ENCODE results near the gene BMERB1. TPM values are rescaled to one million over a fixed set of nuclear protein-coding genes. Genes with fewer than 3 reads are reported as not detected.

BMERB1 gene
- total and polyA plus RNA-seq, 9 of the 15 experiments (the other 6 are each of a cell fraction or from before 2014, with no cell fraction given) = 0.29 to 2.9 (median 0.94) TPM

DNA sequence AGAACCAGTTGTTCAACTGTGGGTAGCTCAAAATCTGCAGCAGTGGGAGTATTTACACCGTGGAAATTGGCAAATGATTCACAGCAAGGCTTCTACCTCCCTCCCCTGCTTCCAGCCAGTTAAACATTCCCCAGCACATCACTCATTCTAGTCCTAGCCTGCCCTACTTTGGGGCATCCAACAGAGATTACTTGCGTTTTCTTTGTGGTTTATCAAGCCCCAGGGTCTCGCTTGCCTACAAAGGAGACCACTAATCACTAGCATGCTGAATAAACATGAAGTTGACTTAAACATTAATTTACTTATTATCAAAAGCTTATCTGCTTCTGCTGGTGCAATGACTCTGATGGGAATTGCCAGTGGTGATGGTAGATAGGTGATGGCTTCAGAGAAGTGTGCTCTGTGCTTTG, 114.1 kb downstream of the BMERB1 start:
- Histone ChIP-seq H3K4me3 (no peak overlapping the region), H3K27ac (ENCODE audit: extremely low read depth, low read depth, low read length) (no peak overlapping the region), H3K9ac (ENCODE audit: insufficient read depth in 1 of 2, low read depth in 2 of 2, low read length in 2 of 2) (no peak overlapping the region), H4K20me1 (replicated peaks; ENCODE audit: control insufficient read depth, insufficient read depth, low read length) (no peaks in the 10 kb centered on the region), H3K4me2 (ENCODE audit: insufficient read depth, low read length) (no peak overlapping the region), H3K4me1 (replicated peaks in 1 of 2; ENCODE audit: control insufficient read depth in 2 of 2, insufficient read depth in 2 of 2, low read length in 2 of 2) (peaks cover 10 to 16% of the 10 kb centered on the region in 2 experiments), H2AFZ (ENCODE audit: low read depth, low read length) (0 out of 2 replicates have a peak overlapping the region, but pooled peaks have one; percentile 2), H3K27me3 (ENCODE audit: control insufficient read depth in 2 of 2, insufficient read depth in 2 of 2, low read length in 2 of 2) (no peaks in the 10 kb centered on the region), H3K9me3 (replicated peaks; ENCODE audit: control insufficient read depth, insufficient read depth, low read depth, low read length) (0 out of 2 replicates have a peak, but pooled peaks cover under 1% of the 10 kb centered on the region), H3K79me2 (ENCODE audit: control insufficient read depth, insufficient read depth, low read length) (no peaks in the 10 kb centered on the region), H3K9me1 (ENCODE audit: control insufficient read depth, insufficient read depth, low read length) (no peaks in the 10 kb centered on the region), H3K36me3 (ENCODE audit: control insufficient read depth, insufficient read depth, low read length) (no peaks in the 10 kb centered on the region)
- no peak for DNase-seq (ENCODE audit: extremely low read depth in 1 of 4, low spot score in 3 of 4)
- in situ Hi-C loops (cut with MboI) (no loop called here), intact Hi-C loops (cut with micrococcal nuclease) (no loop called here)
- FAIRE-seq = no peak
- WGBS (ENCODE audit: insufficient coverage, low coverage, missing lambda C conversion rate) = 26% methylated on average over 3 of the region's 3 CpGs
- POLR2A ChIA-PET = interaction anchor here (0.6 kb wide), 1 partner anchor 41 kb away, joined by 3 read pairs; no protein-coding TSS in a partner anchor
- CTCF ChIA-PET (ENCODE audit: low intra/inter-chr PET ratio) = no interaction called here
- ATAC-seq = no peak
- BruUV-seq (replicated peaks) = no TSS peak
- TF ChIP-seq ZNF589 (CRISPR knock-in tag; IDR thresholded peaks at IDR 0.05; ENCODE audit: low read depth) (no peak), SMAD2 (IDR thresholded peaks at IDR 0.05; ENCODE audit: low read depth, low read length) (no peak), NFIX (CRISPR knock-in tag; IDR thresholded peaks at IDR 0.05; ENCODE audit: low read depth) (no peak), ZNF174 (CRISPR knock-in tag; IDR thresholded peaks at IDR 0.05) (no peak), SUPT5H (IDR thresholded peaks at IDR 0.05) (no peak), KAT7 (CRISPR knock-in tag; IDR thresholded peaks at IDR 0.05; ENCODE audit: borderline replicate concordance) (no peak), ZNF121 (CRISPR knock-in tag; conservative IDR thresholded peaks at IDR 0.05) (no peak)
- TF ChIP-seq, protein P1, sequence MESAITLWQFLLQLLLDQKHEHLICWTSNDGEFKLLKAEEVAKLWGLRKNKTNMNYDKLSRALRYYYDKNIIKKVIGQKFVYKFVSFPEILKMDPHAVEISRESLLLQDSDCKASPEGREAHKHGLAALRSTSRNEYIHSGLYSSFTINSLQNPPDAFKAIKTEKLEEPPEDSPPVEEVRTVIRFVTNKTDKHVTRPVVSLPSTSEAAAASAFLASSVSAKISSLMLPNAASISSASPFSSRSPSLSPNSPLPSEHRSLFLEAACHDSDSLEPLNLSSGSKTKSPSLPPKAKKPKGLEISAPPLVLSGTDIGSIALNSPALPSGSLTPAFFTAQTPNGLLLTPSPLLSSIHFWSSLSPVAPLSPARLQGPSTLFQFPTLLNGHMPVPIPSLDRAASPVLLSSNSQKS (CRISPR knock-in tag; IDR thresholded peaks at IDR 0.05) = no peak
- TF ChIP-seq, protein P2, sequence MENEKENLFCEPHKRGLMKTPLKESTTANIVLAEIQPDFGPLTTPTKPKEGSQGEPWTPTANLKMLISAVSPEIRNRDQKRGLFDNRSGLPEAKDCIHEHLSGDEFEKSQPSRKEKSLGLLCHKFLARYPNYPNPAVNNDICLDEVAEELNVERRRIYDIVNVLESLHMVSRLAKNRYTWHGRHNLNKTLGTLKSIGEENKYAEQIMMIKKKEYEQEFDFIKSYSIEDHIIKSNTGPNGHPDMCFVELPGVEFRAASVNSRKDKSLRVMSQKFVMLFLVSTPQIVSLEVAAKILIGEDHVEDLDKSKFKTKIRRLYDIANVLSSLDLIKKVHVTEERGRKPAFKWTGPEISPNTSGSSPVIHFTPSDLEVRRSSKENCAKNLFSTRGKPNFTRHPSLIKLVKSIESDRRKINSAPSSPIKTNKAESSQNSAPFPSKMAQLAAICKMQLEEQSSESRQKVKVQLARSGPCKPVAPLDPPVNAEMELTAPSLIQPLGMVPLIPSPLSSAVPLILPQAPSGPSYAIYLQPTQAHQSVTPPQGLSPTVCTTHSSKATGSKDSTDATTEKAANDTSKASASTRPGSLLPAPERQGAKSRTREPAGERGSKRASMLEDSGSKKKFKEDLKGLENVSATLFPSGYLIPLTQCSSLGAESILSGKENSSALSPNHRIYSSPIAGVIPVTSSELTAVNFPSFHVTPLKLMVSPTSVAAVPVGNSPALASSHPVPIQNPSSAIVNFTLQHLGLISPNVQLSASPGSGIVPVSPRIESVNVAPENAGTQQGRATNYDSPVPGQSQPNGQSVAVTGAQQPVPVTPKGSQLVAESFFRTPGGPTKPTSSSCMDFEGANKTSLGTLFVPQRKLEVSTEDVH (IDR thresholded peaks at IDR 0.05; ENCODE audit: low read depth, partially characterized antibody) = no peak
- TF ChIP-seq, protein P3, sequence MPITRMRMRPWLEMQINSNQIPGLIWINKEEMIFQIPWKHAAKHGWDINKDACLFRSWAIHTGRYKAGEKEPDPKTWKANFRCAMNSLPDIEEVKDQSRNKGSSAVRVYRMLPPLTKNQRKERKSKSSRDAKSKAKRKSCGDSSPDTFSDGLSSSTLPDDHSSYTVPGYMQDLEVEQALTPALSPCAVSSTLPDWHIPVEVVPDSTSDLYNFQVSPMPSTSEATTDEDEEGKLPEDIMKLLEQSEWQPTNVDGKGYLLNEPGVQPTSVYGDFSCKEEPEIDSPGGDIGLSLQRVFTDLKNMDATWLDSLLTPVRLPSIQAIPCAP (CRISPR knock-in tag; IDR thresholded peaks at IDR 0.05; ENCODE audit: borderline replicate concordance) = no peak
- TF ChIP-seq, protein P4, sequence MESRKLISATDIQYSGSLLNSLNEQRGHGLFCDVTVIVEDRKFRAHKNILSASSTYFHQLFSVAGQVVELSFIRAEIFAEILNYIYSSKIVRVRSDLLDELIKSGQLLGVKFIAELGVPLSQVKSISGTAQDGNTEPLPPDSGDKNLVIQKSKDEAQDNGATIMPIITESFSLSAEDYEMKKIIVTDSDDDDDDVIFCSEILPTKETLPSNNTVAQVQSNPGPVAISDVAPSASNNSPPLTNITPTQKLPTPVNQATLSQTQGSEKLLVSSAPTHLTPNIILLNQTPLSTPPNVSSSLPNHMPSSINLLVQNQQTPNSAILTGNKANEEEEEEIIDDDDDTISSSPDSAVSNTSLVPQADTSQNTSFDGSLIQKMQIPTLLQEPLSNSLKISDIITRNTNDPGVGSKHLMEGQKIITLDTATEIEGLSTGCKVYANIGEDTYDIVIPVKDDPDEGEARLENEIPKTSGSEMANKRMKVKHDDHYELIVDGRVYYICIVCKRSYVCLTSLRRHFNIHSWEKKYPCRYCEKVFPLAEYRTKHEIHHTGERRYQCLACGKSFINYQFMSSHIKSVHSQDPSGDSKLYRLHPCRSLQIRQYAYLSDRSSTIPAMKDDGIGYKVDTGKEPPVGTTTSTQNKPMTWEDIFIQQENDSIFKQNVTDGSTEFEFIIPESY (CRISPR knock-in tag; IDR thresholded peaks at IDR 0.05) = no peak
- TF ChIP-seq, protein P5, sequence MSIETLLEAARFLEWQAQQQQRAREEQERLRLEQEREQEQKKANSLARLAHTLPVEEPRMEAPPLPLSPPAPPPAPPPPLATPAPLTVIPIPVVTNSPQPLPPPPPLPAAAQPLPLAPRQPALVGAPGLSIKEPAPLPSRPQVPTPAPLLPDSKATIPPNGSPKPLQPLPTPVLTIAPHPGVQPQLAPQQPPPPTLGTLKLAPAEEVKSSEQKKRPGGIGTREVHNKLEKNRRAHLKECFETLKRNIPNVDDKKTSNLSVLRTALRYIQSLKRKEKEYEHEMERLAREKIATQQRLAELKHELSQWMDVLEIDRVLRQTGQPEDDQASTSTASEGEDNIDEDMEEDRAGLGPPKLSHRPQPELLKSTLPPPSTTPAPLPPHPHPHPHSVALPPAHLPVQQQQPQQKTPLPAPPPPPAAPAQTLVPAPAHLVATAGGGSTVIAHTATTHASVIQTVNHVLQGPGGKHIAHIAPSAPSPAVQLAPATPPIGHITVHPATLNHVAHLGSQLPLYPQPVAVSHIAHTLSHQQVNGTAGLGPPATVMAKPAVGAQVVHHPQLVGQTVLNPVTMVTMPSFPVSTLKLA (conservative IDR thresholded peaks at IDR 0.05) = no peak

Measured in K562 (cell line).